ENCODE data around the gene RASSF10.

Gene RASSF10

GRCh38 chr11:13030857-13031256 lies 21.7 kb downstream of the RASSF10 start:
- POLR2A ChIA-PET = no interaction called here

DNA sequence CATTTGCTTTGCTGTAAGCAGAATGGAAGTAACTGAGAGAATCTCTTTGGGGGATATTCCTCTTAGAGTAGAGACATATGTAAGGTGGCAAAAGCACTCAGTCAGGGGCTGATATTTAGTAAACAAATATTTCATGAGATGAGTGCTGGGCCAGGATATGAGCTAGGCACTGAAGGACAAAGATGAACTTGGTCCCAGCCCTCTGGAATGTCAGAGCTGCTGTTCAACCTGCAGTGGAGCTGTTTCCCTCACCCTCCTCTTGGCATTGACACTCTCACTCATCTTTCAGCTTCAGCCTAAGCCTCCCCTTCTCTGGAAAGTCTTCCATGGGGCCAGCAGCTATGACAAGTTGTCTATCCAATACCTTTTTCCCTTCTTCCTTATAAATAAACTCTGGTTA lies 22.2 kb downstream of the RASSF10 start:
- no peak for TF ChIP-seq CTCF (IDR thresholded peaks at IDR 0.05; ENCODE audit: control extremely low read depth, extremely low read depth, low read depth, missing control alignments)
- ChIA-PET POLR2A (no interaction called here), CTCF (interaction anchor here (0.9 to 1.2 kb wide), 2 partner anchors 10 to 21 kb away, joined by 3 to 4 read pairs; no protein-coding TSS in a partner anchor)
- no peak for DNase-seq (ENCODE audit: extremely low spot score)

More at GRCh38 chr11:13030857-13031256, 21.7 kb downstream of the RASSF10 start:
- CTCF ChIA-PET = interaction anchor here (0.9 to 1.2 kb wide), 2 partner anchors 10 to 22 kb away, joined by 3 to 4 read pairs; no protein-coding TSS in a partner anchor
- TF ChIP-seq CTCF (IDR thresholded peaks at IDR 0.05; ENCODE audit: control extremely low read depth, extremely low read depth, low read depth, missing control alignments) = no peak
- DNase-seq (ENCODE audit: extremely low spot score) = no peak

DNA sequence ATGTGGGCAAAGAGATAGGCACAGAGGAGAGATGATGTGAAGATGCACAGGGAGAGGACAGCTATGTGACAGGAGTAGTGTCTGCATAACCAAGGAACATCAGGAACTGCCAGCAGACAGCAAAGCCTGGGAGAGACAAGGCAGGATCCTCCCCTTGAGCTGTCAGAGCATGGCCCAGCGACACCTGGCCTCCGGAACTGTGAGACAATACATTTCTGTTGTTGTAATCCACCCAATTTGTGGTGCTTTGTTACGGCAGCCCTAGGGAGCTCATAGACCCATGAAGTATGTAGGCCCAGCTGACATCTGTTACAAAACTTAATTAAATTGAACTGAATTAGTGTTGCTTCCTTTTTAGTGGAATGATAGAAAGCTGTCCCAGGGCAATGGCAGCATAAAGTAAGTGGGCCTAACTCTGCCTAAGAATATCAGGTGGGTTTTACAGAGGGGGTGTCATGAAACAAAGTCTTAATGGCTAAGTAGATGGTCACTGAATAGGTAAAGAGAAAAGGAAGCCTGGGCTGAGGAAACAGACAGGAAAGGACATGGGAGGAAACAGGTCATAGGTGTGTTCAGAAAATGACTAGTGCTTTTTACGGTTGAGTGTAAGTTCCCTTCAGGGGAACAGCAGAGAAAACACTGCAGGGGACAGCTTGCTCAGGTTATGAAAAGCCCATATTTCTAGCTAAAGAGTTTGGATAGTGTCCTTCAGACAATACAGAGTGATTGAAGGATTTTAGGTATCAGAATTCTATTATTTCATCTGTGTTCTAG lies 24.8 kb downstream of the RASSF10 start:
- ChIA-PET CTCF (no interaction called here), POLR2A (no interaction called here)
- no peak for DNase-seq (ENCODE audit: extremely low spot score)
- TF ChIP-seq CTCF (IDR thresholded peaks at IDR 0.05; ENCODE audit: control extremely low read depth, extremely low read depth, low read depth, missing control alignments) = no peak

GRCh38 chr11:13035711-13036110 lies 26.6 kb downstream of the RASSF10 start:
- CTCF ChIA-PET = interaction anchor here (0.8 kb wide), 1 partner anchor 14 kb away, joined by 3 read pairs; no protein-coding TSS in a partner anchor
- POLR2A ChIA-PET = no interaction called here
- no peak for TF ChIP-seq CTCF (IDR thresholded peaks at IDR 0.05; ENCODE audit: control extremely low read depth, extremely low read depth, low read depth, missing control alignments)
- no peak for DNase-seq (ENCODE audit: extremely low spot score)

DNA sequence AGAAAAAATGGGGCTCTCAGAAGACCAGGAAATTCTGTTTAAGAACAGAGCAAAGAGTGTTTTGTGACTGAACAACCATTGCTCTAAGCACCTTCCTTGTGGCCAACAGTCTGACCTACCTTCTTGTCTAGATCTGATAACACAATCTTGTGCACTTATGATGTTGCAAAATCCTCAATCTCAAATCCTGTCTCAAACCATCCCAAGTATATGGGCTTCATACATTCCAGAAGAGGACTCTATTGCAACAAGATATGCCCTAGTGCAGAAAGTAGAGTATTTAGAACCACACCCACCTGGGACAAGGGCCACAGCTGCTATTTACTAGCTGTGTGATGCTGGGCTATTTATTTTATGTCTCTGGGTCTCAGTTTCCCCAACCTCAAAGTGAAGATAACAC lies 27.1 kb downstream of the RASSF10 start:
- POLR2A ChIA-PET = no interaction called here
- TF ChIP-seq CTCF (IDR thresholded peaks at IDR 0.05; ENCODE audit: control extremely low read depth, extremely low read depth, low read depth, missing control alignments) = no peak
- CTCF ChIA-PET = interaction anchor here (1.4 kb wide), 1 partner anchor 13 kb away, joined by 3 read pairs; no protein-coding TSS in a partner anchor
- no peak for DNase-seq (ENCODE audit: extremely low spot score)

- ChIA-PET POLR2A (no interaction called here), CTCF (no interaction called here)
- no peak for TF ChIP-seq CTCF (IDR thresholded peaks at IDR 0.05; ENCODE audit: control extremely low read depth, extremely low read depth, low read depth, missing control alignments)
- no peak for DNase-seq (ENCODE audit: extremely low spot score)
Observed at GRCh38 chr11:13038366-13038765, 29.2 kb downstream of the RASSF10 start.

Data from GM10248 (cell line).